Limb (tissue), 2 donors: Measurements from ENCODE around the gene DCST2.

Experiments
- DNase-seq, 2 donors: peaks; one replicate each; pipeline ENCODE4 v3.0.0-alpha.2; 2016; ENCODE audit errors: extremely low spot score in 2 of 2

Gene DCST2

GRCh38 chr1:155070158-155070621 lies 36.6 kb upstream of the DCST2 start:
- DNase-seq = peak in 1 of 2 donors; percentile 72

- no peak for DNase-seq
Observed at GRCh38 chr1:155069551-155070157, 36.1 kb upstream of the DCST2 start.

GRCh38 chr1:155068599-155068998 lies 35.0 kb upstream of the DCST2 start:
- no peak for DNase-seq

GRCh38 chr1:155066777-155067176 lies 33.2 kb upstream of the DCST2 start:
- no peak for DNase-seq

GRCh38 chr1:155064832-155065429 lies 31.4 kb upstream of the DCST2 start:
- DNase-seq = no peak

- no peak for DNase-seq
Observed at GRCh38 chr1:155064111-155064831, 30.7 kb upstream of the DCST2 start.

GRCh38 chr1:155063550-155064110 lies 30.0 kb upstream of the DCST2 start, which contains the start of gene EFNA4:
Gene EFNA4 (plus strand): TSS chr1:155063740. CDS start chr1:155063824, 84 bp downstream.
- peak; percentile 87 to 90 for DNase-seq

- DNase-seq = peak in 1 of 2 donors; percentile 88
Observed at GRCh38 chr1:155062702-155063411, 29.3 kb upstream of the DCST2 start.

GRCh38 chr1:155062151-155062686 lies 28.6 kb upstream of the DCST2 start:
- peak in 1 of 2 donors; percentile 67 for DNase-seq

- DNase-seq = peak; percentile 61 to 94
Observed at GRCh38 chr1:155061381-155062150, 28.0 kb upstream of the DCST2 start.

GRCh38 chr1:155060736-155061135 lies 27.2 kb upstream of the DCST2 start:
- DNase-seq = no peak

GRCh38 chr1:155057788-155058211 lies 24.2 kb upstream of the DCST2 start:
- DNase-seq = no peak

- DNase-seq = no peak
Observed at GRCh38 chr1:155057104-155057503, 23.5 kb upstream of the DCST2 start.

GRCh38 chr1:155053531-155054105 lies 20.0 kb upstream of the DCST2 start:
- no peak for DNase-seq

GRCh38 chr1:155052439-155053395 lies 19.1 kb upstream of the DCST2 start:
- DNase-seq = no peak

GRCh38 chr1:155051777-155052398 lies 18.3 kb upstream of the DCST2 start:
- peak in 1 of 2 donors; percentile 49 for DNase-seq

GRCh38 chr1:155051342-155051776 lies 17.8 kb upstream of the DCST2 start:
- no peak for DNase-seq
